Fibroblast of the aortic adventitia (primary cell): Measurements from ENCODE around the gene SPDYE3. TPM values are rescaled to one million over a fixed set of nuclear protein-coding genes. Genes with fewer than 3 reads are reported as not detected.
"Not testable (repeated sequence)": the region's sequence is repeated elsewhere in the genome, so short reads cannot be mapped to it uniquely, and the experiment has no call there.

Source experiments
- DNase-seq: peaks from one replicate; pipeline ENCODE4 v3.0.0-alpha.2; 2010; ENCODE audit warnings: low read depth
- H3K4me3 ChIP-seq: 2 replicates; pipeline ENCODE4 v1.5.1; 2011; ENCODE audit warnings: low read depth, mild to moderate bottlenecking, control low read depth, low read length, moderate library complexity
- CTCF ChIP-seq: IDR thresholded peaks from 2 replicates; pipeline ENCODE4 v1.5.1; 2011; ENCODE audit warnings: mild to moderate bottlenecking, low read length, control low read depth, inconsistent platforms; ENCODE audit not compliant: insufficient read depth
- total RNA-seq: library from RNA; depleted of rRNA; stranded (reverse); fragments of >200 nt; gene quantifications from 2 replicates; pipeline ENCODE4 v1.2.3, GENCODE V29; 2012; ENCODE audit warnings: low replicate concordance

SPDYE3 gene
- total RNA-seq, 1 donor: not detected

- no peak for TF ChIP-seq CTCF
- no peak overlapping the region for H3K4me3 ChIP-seq
- no peak for DNase-seq
Measured at GRCh38 chr7:100357131-100357561, 49.6 kb downstream of the SPDYE3 start.

DNA sequence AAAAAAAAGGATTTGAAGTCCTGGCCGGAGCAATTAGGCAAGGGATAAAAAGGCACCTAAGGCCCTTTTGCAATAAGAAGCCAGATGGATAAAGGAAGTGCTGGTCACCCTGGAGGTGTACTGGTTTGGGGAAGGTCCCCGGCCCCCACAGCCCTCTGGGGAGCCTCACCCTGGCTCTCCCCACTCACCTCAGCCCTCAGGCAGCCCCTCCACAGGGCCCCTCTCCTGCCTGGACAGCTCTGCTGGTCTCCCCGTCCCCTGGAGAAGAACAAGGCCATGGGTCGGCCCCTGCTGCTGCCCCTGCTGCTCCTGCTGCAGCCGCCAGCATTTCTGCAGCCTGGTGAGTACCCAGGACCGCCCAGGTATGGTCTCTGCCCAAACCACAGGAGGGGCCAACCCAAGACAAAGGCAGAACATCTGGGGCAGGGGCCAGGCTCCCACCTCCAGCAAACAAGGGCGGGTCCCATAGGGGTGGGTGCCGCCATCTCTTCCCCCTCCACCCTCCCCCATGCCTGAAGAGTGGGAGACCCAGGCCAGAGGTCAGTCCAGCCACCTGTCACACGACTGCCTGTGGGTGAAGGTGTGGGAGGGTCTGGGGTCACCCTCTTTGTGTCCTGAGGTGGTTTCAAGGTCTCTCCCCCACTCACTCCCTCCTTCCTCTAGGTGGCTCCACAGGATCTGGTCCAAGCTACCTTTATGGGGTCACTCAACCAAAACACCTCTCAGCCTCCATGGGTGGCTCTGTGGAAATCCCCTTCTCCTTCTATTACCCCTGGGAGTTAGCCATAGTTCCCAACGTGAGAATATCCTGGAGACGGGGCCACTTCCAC, 50.7 kb downstream of the SPDYE3 start, which contains the start of gene PILRB:
TSS of gene PILRB (plus strand) at position 91 of the 830 bp plus-strand sequence. CDS start at position 277, 186 bp downstream.
- no peak for TF ChIP-seq CTCF
- DNase-seq: no peak
- no peak within 1 kb of the TSS for H3K4me3 ChIP-seq

DNA sequence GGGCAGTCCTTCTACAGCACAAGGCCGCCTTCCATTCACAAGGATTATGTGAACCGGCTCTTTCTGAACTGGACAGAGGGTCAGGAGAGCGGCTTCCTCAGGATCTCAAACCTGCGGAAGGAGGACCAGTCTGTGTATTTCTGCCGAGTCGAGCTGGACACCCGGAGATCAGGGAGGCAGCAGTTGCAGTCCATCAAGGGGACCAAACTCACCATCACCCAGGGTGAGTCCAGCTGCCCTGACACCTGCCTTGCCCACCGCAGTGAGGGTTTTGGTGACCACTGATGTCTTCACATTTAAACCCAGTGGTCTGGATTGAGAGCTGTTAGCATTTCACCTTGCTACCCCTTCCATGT, 51.3 kb downstream of the SPDYE3 start:
- no peak overlapping the region for H3K4me3 ChIP-seq
- TF ChIP-seq CTCF: no peak
- DNase-seq: no peak

GRCh38 chr7:100360135-100360854, 52.8 kb downstream of the SPDYE3 start:
- no peak overlapping the region for H3K4me3 ChIP-seq
- no peak for TF ChIP-seq CTCF
- DNase-seq: no peak

- no peak for DNase-seq
- H3K4me3 ChIP-seq: no peak overlapping the region
- no peak for TF ChIP-seq CTCF
Measured at GRCh38 chr7:100363098-100363497, 55.6 kb downstream of the SPDYE3 start.

- DNase-seq, H3K4me3 ChIP-seq: not testable (repeated sequence)
Measured at GRCh38 chr7:100363797-100364196, 56.3 kb downstream of the SPDYE3 start.

- TF ChIP-seq CTCF: no peak
- H3K4me3 ChIP-seq: no peak overlapping the region
- no peak for DNase-seq
Measured at GRCh38 chr7:100364480-100364879, 57.0 kb downstream of the SPDYE3 start.

DNA sequence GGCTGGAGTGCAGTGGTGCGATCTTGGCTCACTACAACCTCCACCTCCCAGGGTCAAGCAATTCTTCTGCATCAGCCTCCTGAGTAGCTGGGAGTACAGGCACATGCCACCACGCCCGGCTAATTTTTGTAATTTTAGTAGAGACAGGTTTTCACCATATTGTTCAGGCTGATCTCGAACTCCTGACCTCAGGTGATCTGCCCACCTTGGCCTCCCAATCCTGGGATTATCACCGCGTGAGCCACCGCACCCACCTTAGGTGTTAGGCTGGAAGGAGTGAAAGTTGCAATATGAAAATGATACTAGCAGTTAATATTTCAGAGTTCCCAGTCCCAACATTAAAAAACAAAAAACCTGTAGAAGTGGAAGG, 58.5 kb downstream of the SPDYE3 start:
- H3K4me3 ChIP-seq, DNase-seq: not testable (repeated sequence)
